Measurements from ENCODE around the gene APMAP. TPM values are rescaled to one million over a fixed set of nuclear protein-coding genes. Genes with fewer than 3 reads are reported as not detected.

APMAP gene
- total RNA-seq, 1 experiment from 2014 or later = 82.7 TPM

DNA sequence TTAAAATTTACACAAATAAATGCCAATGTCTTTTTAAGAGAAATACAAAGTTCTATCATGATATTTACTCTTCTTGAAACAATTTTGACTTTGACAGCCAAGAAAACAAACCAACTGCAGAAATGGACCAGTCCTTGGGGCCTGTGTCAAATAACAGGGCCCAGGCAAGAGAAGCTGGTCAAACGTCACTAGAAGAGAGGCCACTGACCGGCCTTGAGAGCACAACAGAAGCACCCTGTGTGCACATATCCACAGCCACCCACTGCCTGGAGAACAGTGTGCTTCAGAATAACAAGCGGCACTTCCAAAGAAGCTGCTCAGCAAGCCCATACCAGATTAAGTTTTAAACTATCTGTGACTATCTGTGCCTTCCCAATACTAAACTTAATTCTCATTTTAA, 14.8 kb downstream of the APMAP start (continued):
- TF ChIP-seq CTCF (IDR thresholded peaks at IDR 0.05 in 2 of 3, conservative IDR thresholded peaks at IDR 0.05 in 1 of 3; ENCODE audit: borderline replicate concordance in 1 of 3, insufficient read depth in 1 of 3, low read depth in 2 of 3, low read length in 2 of 3) (no peak), ELF1 (IDR thresholded peaks at IDR 0.05; ENCODE audit: borderline replicate concordance, low read depth) (no peak), RAD21 (IDR thresholded peaks at IDR 0.05; ENCODE audit: low read depth) (no peak), MAX (IDR thresholded peaks at IDR 0.05) (no peak), SIN3A (IDR thresholded peaks at IDR 0.05; ENCODE audit: low read depth) (no peak)

DNA sequence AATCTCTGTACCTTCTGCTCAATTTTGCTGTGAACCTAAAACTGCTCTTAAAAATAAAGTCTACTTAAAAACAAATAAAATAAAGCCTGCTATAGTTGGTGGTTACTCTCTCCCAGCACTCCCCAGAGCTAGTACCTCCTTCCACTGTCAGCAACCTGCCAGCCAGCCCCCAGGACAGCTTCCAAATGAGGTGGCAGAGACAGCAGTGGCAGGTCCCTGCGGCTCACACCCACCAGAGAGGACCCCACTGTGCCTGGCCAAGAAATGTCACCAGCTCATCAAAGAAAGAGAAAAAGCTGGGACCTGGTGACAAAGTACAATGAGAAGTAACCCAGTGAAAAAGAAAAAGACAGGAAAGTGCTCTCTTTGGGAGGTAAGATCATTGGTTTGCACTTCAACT, 15.2 kb downstream of the APMAP start:
- no peak for ATAC-seq
- POLR2A ChIA-PET = no interaction called here
- no peak for TF ChIP-seq REST (IDR thresholded peaks at IDR 0.05; ENCODE audit: low read depth)
- no peak for TF ChIP-seq CBX3 (IDR thresholded peaks at IDR 0.05; ENCODE audit: low read depth)
- no peak for TF ChIP-seq SIN3A (IDR thresholded peaks at IDR 0.05; ENCODE audit: low read depth)
- no peak for TF ChIP-seq ZBTB33 (IDR thresholded peaks at IDR 0.05; ENCODE audit: extremely low read depth, insufficient replicate concordance, low read length)
- TF ChIP-seq CTCF (IDR thresholded peaks at IDR 0.05 in 2 of 3, conservative IDR thresholded peaks at IDR 0.05 in 1 of 3; ENCODE audit: borderline replicate concordance in 1 of 3, insufficient read depth in 1 of 3, low read depth in 2 of 3, low read length in 2 of 3) = no peak
- TF ChIP-seq SP1 (IDR thresholded peaks at IDR 0.05; ENCODE audit: low read depth) = no peak
- TF ChIP-seq ELF1 (IDR thresholded peaks at IDR 0.05; ENCODE audit: borderline replicate concordance, low read depth) = no peak
- no peak for TF ChIP-seq FOSL1 (IDR thresholded peaks at IDR 0.05; ENCODE audit: low read depth)
- TF ChIP-seq RAD21 (IDR thresholded peaks at IDR 0.05; ENCODE audit: low read depth) = no peak
- no peak for TF ChIP-seq POLR2A (IDR thresholded peaks at IDR 0.05; ENCODE audit: borderline replicate concordance, extremely low read depth, insufficient read depth, insufficient read length)
- no peak for TF ChIP-seq JUND (IDR thresholded peaks at IDR 0.05)
- no peak for TF ChIP-seq EGR1 (IDR thresholded peaks at IDR 0.05; ENCODE audit: low read depth)
- TF ChIP-seq SRF (IDR thresholded peaks at IDR 0.05; ENCODE audit: low read depth) = no peak
- TF ChIP-seq ATF3 (IDR thresholded peaks at IDR 0.05) = no peak

More for the DNA sequence above, 15.2 kb downstream of the APMAP start:
- ChIA-PET RAD21 (ENCODE audit: low non-redundant PET in 1 of 2, low total read pairs in 2 of 2, uncharacterized antibody in 2 of 2, unreplicated experiment in 2 of 2) (no interaction called here), CTCF (no interaction called here)
- no peak overlapping the region for H3K4me2 ChIP-seq (ENCODE audit: low read length)
- no peak for DNase-seq (ENCODE audit: low read depth, low spot score)
- no peak overlapping the region for H2AFZ ChIP-seq (ENCODE audit: low read depth, low read length, poor library complexity, severe bottlenecking)
- BruUV-seq (replicated peaks) = no TSS peak
- no peaks in the 10 kb centered on the region for H3K4me1 ChIP-seq (ENCODE audit: control insufficient read depth in 1 of 2, insufficient read depth in 2 of 2, low read length in 2 of 2)
- intact Hi-C loops (cut with micrococcal nuclease) = no loop called here
- H3K79me2 ChIP-seq (ENCODE audit: insufficient read depth, low read length) = peaks cover 45% of the 10 kb centered on the region
- peaks cover 0 to 5% of the 10 kb centered on the region in 2 experiments; a peak in 2 of 4 replicates for H3K9me3 ChIP-seq (ENCODE audit: control insufficient read depth in 1 of 2, insufficient read depth in 1 of 2, low read depth in 1 of 2, low read length in 2 of 2)
- H3K36me3 ChIP-seq (ENCODE audit: control insufficient read depth in 1 of 2, insufficient read depth in 2 of 2, low read length in 2 of 2) = peaks cover 8 to 21% of the 10 kb centered on the region in 2 experiments
- no peak overlapping the region for H3K4me3 ChIP-seq (replicated peaks in 1 of 2; ENCODE audit: low read depth in 1 of 2, low read length in 2 of 2)
- H3K9me2 ChIP-seq (ENCODE audit: insufficient read depth) = no peaks in the 10 kb centered on the region
- H4K20me1 ChIP-seq (ENCODE audit: insufficient read depth) = no peaks in the 10 kb centered on the region
- no peak overlapping the region for H3K9ac ChIP-seq (ENCODE audit: low read length)
- H3K27me3 ChIP-seq (ENCODE audit: insufficient read depth, low read length) = no peaks in the 10 kb centered on the region
- no peak overlapping the region for H3K27ac ChIP-seq (ENCODE audit: low read depth, low read length)
